GM23248 (cell line): Measurements from ENCODE around the gene ZBTB49.
"Not testable (repeated sequence)": the region's sequence is repeated elsewhere in the genome, so short reads cannot be mapped to it uniquely, and the experiment has no call there.

Source experiments
- EZH2 ChIP-seq: fragments of 200-600 bp; sonication (generic); IDR thresholded peaks from 2 replicates; pipeline ENCODE4 v1.6.1; 2018; ENCODE audit warnings: antibody characterized with exemption, mild to moderate bottlenecking; ENCODE audit not compliant: insufficient read depth, poor library complexity, severe bottlenecking
- EZH2phosphoT487 ChIP-seq: fragments of 200-600 bp; sonication (generic); IDR thresholded peaks from 2 replicates; pipeline ENCODE4 v1.6.1; 2018; ENCODE audit warnings: antibody characterized with exemption, moderate library complexity, mild to moderate bottlenecking, low read depth; ENCODE audit not compliant: insufficient read depth

GRCh38 chr4:4348585-4348984 lies 58.5 kb downstream of the ZBTB49 start:
- TF ChIP-seq EZH2phosphoT487, EZH2: not testable (repeated sequence)
